IPS-20b (cell line): ENCODE measurements around the gene RFTN1.

ENCODE experiments used
- H3K27ac ChIP-seq: one replicate; pipeline ENCODE4 v1.5.1; 2013; ENCODE audit warnings: low read length
- H3K27me3 ChIP-seq: 2 replicates; pipeline ENCODE4 v1.6.1; 2013; ENCODE audit warnings: mild to moderate bottlenecking, low read length, inconsistent platforms; ENCODE audit not compliant: insufficient read depth
- H3K36me3 ChIP-seq: 2 replicates; pipeline ENCODE4 v1.6.1; 2013; ENCODE audit warnings: low read depth, mild to moderate bottlenecking, inconsistent platforms, low read length, moderate library complexity; ENCODE audit not compliant: insufficient read depth
- H3K4me1 ChIP-seq: 2 replicates; pipeline ENCODE4 v1.6.1; 2013; ENCODE audit warnings: mild to moderate bottlenecking, control low read depth, inconsistent platforms, low read length, moderate library complexity; ENCODE audit not compliant: insufficient read depth
- H3K4me3 ChIP-seq: 2 replicates; pipeline ENCODE4 v1.5.1; 2013; ENCODE audit warnings: mild to moderate bottlenecking, low read length, inconsistent platforms
- H3K9ac ChIP-seq: 2 replicates; pipeline ENCODE4 v1.6.1; 2013; ENCODE audit warnings: low read depth, mild to moderate bottlenecking, inconsistent platforms, low read length, moderate library complexity
- H3K9me3 ChIP-seq: 2 replicates; pipeline ENCODE4 v1.6.1; 2013; ENCODE audit warnings: mild to moderate bottlenecking, low read depth, low read length, inconsistent platforms; ENCODE audit not compliant: insufficient read depth

RFTN1 gene

DNA sequence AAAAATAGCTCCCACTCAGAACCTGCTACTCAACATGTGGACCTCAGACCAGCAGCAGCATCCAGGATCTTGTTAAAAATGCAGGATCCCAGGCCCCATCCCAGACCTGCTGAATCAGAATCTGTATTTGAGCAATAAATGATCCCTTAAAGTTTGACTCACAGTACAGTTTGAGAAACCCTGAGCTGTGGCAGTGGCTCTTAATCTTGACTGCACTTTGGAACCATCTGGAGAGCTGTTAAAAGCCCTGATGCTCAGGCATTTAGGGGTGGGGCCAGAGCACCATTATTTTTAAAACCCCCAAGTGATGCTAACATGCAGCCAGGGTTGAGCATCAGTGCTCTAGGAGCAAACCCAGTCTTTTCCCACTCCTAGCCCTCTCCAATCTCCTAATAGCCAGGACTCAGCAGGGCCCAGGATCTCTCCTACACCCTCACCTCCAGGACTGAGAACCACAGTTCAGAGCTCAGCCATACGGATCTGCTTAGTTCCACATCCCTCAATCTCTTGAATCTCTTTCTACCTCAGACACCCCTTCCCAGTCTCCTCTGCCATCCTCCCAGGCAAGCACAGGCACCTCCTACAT lies 10.2 kb downstream of the RFTN1 start:
- Histone ChIP-seq H3K9me3 (no peaks in the 10 kb centered on the region), H3K36me3 (no peaks in the 10 kb centered on the region), H3K27ac (no peak overlapping the region), H3K9ac (no peak overlapping the region), H3K4me3 (no peak overlapping the region), H3K27me3 (no peaks in the 10 kb centered on the region; the same call in 1 of the 2 replicates), H3K4me1 (peaks cover 6% of the 10 kb centered on the region; the same call in 1 of the 2 replicates)

DNA sequence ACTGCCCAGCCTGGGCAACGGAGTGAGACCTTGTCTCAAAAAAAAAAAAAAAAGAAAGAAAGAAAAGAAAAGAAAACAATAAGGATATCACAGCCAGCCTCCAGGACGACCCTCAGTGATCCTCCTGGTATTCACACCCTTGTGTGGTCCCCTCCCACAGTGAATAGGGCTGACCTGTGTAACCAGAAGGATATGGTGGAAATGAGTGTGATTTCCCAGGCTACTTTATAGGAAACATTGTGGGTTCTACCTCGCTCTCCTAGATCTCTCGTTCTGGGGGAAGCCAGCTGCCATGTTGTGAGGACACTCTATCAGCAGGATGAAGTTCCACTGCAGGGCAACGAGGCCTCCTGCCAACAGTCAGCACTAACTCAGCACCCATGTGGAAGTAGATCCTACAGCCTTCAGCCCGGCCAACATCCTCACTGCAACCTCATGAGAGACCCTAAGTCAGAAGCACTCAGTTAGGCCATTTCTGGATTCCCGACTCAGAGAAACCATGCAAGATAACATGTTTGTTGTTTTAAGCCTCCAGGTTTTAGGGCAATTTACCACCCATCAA lies 11.1 kb downstream of the RFTN1 start:
- Histone ChIP-seq H3K36me3 (no peaks in the 10 kb centered on the region), H3K4me1 (peaks cover 10% of the 10 kb centered on the region; the same call in 1 of the 2 replicates), H3K4me3 (no peak overlapping the region), H3K27me3 (no peaks in the 10 kb centered on the region; the same call in 1 of the 2 replicates), H3K9me3 (no peaks in the 10 kb centered on the region), H3K27ac (no peak overlapping the region), H3K9ac (no peak overlapping the region)

DNA sequence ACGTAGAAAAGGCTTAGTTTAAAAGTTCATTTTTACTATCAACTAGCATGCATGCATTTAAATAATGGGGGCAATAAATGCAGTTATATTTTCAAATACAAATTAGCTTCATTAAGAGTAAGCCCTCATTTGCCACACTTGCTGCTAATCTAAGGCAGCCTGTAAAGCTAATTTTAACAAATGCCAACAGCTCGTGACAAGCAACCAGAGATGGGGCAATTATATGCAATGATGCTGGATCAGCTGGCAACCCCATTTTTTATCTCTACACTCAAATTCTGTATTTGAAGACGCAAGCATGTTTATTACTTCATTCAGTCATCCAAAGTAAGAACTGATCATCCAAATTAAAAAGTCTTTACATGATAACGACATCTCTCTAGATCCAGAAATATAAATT lies 12.1 kb downstream of the RFTN1 start:
- Histone ChIP-seq H3K9ac (no peak overlapping the region), H3K4me1 (peaks cover 10% of the 10 kb centered on the region; the same call in 1 of the 2 replicates), H3K27me3 (no peaks in the 10 kb centered on the region; the same call in 1 of the 2 replicates), H3K36me3 (no peaks in the 10 kb centered on the region), H3K4me3 (no peak overlapping the region), H3K9me3 (no peaks in the 10 kb centered on the region), H3K27ac (no peak overlapping the region)

DNA sequence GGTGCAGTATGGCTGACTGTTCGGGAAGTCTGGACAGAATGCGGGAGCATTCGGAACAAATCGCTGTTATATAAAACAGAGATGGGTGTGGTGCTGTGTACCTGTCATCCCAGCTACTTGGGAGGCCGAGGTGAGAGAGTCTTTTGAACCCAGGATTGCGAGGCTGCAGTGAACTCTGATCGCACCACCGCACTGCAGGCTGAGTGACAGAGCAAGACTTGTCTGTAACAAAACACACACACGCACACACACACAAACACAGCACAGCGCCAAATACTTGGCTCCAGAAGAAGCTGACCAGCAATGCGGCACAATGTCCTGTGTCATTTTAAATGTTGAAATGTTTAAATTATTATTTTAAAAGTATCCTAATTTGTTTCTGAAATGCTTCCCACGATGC lies 12.6 kb downstream of the RFTN1 start:
- H3K9me3 ChIP-seq = no peaks in the 10 kb centered on the region
- H3K4me3 ChIP-seq = no peak overlapping the region
- no peaks in the 10 kb centered on the region for H3K36me3 ChIP-seq
- H3K4me1 ChIP-seq = peaks cover 10% of the 10 kb centered on the region; the same call in 1 of the 2 replicates
- no peaks in the 10 kb centered on the region; the same call in 1 of the 2 replicates for H3K27me3 ChIP-seq
- H3K27ac ChIP-seq = no peak overlapping the region
- no peak overlapping the region for H3K9ac ChIP-seq

DNA sequence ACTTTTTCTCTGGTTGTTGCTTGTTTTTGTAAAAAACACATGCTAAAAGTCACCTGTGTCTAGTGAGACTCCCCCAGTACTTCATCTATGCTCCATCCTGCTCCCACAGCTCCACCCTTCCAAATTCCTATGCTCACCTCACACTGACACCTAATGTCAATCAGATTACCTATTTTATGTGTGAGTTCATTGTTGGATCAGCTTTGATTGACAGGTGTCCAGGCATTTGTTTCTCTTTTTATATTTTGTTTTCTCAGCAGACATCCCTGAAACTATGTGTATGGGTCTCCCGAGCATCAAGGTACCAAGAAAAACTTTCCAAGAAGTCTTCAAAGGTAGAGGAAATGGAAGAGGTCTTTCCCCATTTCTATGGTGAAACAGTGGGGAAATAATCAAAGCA lies 13.4 kb downstream of the RFTN1 start:
- H3K36me3 ChIP-seq = no peaks in the 10 kb centered on the region
- H3K27me3 ChIP-seq = no peaks in the 10 kb centered on the region; the same call in 1 of the 2 replicates
- H3K9ac ChIP-seq = no peak overlapping the region
- H3K27ac ChIP-seq = no peak overlapping the region
- no peak overlapping the region for H3K4me3 ChIP-seq
- peaks cover 13% of the 10 kb centered on the region for H3K4me1 ChIP-seq
- H3K9me3 ChIP-seq = no peaks in the 10 kb centered on the region

DNA sequence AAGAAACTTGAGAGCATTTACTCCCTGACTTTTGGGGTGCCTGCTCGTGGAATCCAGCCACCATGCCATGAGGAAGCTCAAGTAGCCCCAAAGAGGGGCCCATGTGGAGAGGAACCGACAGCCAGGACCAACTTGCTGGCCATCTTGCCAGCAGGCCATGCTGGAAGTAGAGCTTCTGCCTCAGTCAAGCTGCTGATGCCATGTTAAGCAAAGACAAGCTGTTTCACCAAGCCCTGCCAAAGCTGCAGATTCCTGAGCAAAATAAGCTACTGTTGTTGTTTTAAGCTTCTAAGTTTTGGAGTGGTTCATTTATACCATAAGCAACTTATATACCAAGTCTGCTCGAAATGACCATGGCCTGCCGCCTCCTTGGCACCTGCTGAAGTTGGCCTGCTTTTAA lies 14.1 kb downstream of the RFTN1 start:
- no peaks in the 10 kb centered on the region for H3K9me3 ChIP-seq
- no peaks in the 10 kb centered on the region for H3K36me3 ChIP-seq
- no peak overlapping the region for H3K9ac ChIP-seq
- no peaks in the 10 kb centered on the region for H3K27me3 ChIP-seq
- H3K27ac ChIP-seq = no peak overlapping the region
- H3K4me1 ChIP-seq = peaks cover 13% of the 10 kb centered on the region
- H3K4me3 ChIP-seq = no peak overlapping the region

DNA sequence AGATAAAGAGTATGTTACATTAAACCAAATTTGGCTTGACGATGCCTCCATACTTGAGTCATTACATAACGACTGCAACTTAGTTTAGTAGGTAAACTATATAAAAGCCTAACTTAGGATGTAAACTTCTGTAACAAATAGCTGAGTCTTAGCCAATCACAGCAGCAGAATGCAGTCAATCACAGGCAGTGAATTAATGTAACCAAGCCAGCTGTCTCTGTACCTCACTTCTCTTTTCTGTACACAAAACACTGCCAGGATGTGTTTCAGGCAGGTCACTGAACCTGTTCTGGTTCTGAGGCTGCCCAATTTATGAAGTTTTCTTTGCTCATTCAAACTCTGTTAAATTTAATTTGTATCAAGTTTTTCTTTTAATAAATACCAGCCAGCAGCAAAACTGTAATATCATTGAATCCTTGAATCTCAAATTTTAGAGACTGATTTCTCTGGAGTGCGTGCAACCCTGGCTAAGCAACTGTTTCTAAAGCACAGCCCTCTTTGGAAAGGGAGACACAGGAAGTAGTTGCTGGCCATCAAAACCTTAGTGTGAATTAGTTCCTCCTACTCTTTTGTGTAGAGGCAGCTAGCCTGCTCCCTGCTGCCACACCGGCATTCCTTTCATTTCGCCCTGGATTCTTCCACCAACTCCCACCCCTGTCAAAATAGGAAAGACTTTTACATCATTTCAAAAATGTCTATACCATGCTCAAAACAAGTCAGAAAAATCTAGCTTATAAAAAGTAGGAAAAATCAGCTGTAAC lies 15.2 kb downstream of the RFTN1 start:
- H3K4me3 ChIP-seq = no peak overlapping the region; the same call in 1 of the 2 replicates
- H3K4me1 ChIP-seq = peaks cover 13% of the 10 kb centered on the region
- no peaks in the 10 kb centered on the region for H3K27me3 ChIP-seq
- H3K9ac ChIP-seq = peak overlapping the region; percentile 2; the same call in 1 of the 2 replicates
- H3K9me3 ChIP-seq = no peaks in the 10 kb centered on the region
- no peak overlapping the region for H3K27ac ChIP-seq
- no peaks in the 10 kb centered on the region for H3K36me3 ChIP-seq

DNA sequence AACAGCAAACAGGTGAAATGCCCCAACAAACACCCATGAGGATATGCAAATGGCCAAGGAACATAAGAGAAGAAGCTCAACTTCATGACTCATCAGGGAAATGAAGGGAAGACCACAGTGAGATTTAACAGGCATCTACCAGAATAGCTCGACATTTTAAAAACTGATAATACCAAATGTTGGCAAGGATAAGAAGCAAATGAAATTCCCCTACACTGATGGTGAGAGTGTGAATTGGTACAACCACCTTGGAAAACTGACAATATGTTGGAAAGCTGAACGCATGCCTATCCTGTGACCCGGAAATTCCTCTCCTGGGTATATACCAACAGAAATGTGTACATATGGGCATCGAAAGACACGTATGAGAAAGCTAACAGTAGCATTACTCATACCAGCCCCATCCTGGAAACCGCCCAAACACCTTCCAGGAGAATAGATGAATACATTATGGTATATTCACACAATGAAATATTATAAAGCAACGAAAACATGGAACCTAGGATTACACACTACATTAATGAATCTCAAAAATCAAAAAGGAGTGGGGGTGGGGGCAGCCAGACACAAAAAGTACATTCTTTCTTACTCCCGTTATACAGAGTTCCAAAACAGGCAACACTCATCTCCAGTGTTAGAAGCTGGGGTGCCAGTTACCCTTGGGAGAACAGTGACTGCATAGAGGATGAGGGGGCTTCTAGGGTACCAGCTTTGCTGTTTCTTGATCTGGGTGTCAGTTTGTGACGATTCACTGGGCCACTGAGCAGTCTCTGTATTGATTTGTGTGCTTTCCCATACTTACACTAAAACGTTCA lies 16.9 kb downstream of the RFTN1 start:
- H3K9me3 ChIP-seq = no peaks in the 10 kb centered on the region
- no peak overlapping the region for H3K27ac ChIP-seq
- no peaks in the 10 kb centered on the region; the same call in 1 of the 2 replicates for H3K27me3 ChIP-seq
- H3K4me1 ChIP-seq = peaks cover 13% of the 10 kb centered on the region
- H3K9ac ChIP-seq = no peak overlapping the region
- H3K4me3 ChIP-seq = no peak overlapping the region
- no peaks in the 10 kb centered on the region for H3K36me3 ChIP-seq

DNA sequence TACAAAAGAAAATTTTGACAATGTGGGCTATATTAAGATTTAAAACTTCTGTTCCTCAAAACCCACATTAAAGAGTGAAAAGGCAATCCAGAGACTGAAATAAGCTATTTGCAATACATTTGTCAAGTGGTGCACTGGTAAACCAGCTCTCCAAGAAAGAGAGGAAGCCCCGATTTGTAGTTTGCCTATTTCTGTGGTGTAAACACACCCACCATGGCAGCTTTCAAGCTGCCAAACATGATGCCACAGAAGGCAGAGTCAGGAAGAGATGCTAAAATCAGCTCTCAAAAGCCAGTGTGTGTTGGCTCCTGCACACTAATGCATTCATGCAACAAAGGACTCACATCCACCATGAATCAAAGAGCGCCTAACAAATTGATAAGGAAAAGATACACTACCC lies 17.5 kb downstream of the RFTN1 start:
- no peaks in the 10 kb centered on the region for H3K36me3 ChIP-seq
- no peak overlapping the region for H3K27ac ChIP-seq
- H3K27me3 ChIP-seq = no peaks in the 10 kb centered on the region; the same call in 1 of the 2 replicates
- no peak overlapping the region for H3K9ac ChIP-seq
- H3K4me1 ChIP-seq = peaks cover 13% of the 10 kb centered on the region
- H3K4me3 ChIP-seq = no peak overlapping the region
- no peaks in the 10 kb centered on the region for H3K9me3 ChIP-seq

DNA sequence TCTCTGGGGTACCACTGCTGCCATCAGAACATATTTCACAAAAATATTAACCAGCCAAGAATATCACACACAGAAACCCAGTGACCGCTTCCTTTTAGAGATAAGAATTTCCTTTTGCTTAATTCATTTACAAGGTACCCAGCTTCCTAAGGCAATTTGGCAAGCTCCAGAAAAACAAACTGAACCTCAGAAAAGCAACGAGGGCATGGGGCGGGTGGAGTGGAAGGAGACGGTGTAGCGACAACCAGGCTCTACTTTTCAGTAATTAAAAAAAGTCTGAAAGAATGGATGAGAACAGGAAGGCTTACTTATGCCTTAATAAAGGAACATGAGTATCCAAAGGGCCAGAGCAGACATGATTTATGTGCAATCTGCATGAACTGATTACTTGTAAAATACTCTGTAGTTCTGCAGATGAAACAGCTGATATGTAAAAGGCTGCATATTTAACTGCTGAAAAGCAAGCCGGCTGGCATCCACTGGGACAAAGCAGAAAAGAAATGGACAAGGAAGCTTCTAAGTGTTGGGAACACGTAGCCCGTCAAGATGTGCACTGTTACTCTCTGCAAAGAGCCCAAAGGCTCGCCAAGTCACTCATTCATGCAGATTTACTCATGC lies 18.6 kb downstream of the RFTN1 start:
- Histone ChIP-seq H3K4me3 (no peak overlapping the region), H3K4me1 (peaks cover 13% of the 10 kb centered on the region), H3K27me3 (no peaks in the 10 kb centered on the region; the same call in 1 of the 2 replicates), H3K27ac (no peak overlapping the region), H3K36me3 (no peaks in the 10 kb centered on the region), H3K9ac (no peak overlapping the region), H3K9me3 (no peaks in the 10 kb centered on the region)

DNA sequence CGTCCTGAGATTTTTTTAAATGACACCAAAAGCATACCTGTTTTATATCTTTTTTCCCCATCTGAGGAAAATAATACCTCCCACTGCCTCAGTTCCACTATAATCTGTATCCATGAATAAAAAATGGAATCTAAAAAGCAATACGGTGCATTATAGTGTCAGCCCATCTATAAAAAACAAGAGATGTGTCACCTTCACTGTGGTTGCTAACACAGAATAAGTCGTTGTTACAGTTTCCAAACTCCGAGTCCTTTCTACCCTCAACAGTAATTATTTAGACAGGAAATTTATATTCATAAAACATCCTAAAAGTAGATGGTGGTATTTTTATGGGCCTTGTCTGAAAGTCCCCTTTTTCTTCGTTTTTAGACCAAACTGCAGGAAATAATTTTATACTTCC lies 19.4 kb downstream of the RFTN1 start:
- Histone ChIP-seq H3K9me3 (no peaks in the 10 kb centered on the region), H3K36me3 (no peaks in the 10 kb centered on the region), H3K27ac (no peak overlapping the region), H3K9ac (no peak overlapping the region), H3K27me3 (no peaks in the 10 kb centered on the region; the same call in 1 of the 2 replicates), H3K4me1 (peaks cover 13% of the 10 kb centered on the region), H3K4me3 (no peak overlapping the region)
